Measurements from ENCODE around the gene KRT13.

KRT13 gene

DNA sequence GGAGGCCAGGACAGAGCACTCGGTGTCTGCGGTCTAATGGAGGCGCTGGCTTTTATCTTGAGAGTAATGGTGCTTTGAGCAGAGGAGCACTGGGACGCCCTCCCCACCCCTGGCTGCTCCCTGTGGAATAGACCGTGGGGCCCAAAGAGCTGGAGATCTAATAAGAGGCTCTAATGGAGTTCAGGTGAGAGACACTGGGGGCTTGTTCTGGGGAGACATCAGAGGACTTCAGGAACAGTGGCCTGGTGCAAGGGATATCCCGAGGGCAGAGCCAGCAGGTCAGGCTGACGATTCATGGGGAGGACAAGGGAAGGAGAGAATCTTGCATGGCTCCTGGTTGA is 32.2 kb upstream of the KRT13 start:
- DNase-seq = no peak

DNA sequence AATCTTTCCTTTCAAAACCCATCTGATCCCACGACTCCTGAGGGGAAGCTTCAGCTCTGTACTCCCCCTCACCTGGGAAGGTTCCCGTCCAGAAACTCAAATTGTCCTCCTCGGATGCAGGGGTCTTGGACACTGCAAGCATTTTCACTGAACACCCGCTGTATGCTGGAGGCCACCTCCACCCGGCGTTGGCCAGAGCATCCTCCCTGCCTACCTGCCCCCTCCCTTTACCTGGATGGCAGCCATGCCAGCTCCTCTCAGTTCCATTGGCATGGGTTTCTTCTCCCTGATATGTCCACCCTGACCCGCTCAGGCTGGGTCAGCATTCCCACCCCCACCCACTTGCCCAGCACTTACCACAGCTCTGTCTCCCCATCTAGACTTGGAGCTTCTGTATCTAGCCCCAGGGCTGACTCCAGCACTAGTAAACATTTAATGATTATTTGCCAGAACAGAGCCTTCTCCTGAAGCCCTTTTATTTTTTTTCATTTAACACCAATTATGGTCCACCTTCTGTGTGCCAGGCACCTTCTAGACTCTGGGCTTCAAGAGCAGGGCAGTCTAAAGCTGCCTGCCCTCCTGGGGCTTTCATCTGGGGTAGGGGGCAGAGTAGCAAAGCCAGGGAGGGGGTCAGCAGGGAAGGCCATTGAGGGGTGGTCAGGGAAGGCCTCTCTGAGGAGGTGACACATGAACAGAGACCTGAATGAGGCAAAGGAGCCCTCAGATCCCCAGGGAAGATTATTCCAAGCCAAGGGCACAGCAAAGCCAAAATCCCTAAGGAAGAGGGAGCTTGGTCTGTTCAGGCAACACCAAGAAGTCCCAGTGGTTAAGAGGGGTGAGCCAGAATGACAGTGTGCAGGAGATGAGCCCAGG is 31.6 kb upstream of the KRT13 start:
- DNase-seq = no peak

DNA sequence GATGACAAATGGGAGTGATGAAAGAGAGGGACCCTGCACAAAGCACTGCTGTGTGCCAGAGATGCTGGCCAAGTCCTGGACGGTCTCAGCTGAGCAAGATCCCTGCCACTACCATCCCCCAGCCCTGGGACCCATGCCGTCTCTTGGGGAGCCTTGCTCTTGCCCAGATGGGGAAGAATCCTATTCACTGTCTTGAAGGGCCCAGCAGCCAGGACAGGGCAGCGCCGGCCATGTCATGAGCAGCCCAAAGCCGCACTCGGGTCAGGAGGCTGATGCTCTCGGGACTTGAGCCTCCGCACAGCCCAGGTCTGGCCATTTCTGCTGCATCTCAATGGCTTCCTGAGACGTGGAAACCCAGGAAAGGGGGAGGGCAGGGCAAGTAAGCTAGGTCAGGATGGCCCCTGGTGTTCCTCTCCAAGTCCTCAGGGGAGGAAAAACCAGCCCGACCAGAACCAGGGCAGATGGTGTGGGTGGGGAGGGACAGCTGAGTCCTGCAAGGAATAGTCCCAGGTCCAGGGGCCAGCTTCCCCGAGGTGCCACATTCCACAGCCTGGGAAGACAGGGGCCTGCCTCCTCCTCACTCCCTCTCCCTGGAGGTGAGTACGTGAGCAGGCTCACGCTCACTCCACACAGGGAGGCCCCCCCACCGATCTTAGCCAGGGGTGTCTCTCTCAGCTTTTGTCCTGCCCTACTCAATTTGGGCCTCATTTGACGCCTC is 30.5 kb upstream of the KRT13 start:
- no peak for DNase-seq

DNA sequence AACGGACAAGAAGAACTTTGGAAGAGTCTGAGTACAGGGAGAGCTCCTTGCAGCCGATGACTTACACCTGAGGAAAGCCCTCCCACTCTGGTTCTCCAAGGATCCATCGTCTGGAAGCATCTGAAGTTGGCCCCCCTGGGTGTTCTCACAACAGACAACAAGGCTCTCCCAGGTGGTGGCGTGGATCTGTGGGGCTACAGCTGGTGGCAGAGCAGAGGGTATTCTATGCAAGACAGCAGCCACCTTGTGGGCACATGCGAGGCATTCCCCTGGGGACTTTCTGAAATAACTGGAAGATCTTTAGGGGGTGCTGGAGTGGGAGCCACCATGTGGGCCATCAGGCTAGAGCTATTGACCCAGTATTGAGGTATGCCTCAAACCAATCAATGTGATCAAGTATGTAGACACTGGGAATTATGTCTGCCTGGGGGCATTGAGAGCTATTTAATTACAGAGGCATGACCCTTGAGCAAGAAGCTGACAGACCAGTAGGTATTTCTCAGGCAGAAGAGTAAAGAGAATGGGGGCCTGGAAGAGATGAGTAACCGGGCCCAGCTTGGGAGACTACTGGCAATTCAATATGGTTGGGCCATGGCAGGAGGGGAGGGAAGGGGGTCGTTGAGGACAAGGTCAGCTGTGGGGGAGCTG is 29.6 kb upstream of the KRT13 start:
- DNase-seq = no peak

DNA sequence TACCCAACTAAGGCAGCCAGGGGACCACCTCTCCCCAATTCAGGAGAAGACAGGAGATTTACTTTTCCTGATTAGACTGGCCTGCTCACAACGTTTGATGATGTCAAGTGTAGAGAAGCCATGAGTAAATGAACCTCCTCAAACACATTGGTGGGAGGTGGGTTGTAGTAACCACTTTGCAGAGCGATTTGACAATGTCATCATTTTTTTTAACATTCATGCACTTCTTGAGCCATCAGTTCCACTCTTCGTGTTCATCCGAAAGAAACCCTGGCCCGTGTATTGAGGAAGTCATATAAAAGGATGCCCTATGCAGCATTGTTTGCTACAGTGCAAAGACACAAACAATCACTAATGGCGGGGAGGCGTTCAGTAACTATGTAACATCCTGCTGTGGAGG is 28.2 kb upstream of the KRT13 start:
- no peak for DNase-seq

DNA sequence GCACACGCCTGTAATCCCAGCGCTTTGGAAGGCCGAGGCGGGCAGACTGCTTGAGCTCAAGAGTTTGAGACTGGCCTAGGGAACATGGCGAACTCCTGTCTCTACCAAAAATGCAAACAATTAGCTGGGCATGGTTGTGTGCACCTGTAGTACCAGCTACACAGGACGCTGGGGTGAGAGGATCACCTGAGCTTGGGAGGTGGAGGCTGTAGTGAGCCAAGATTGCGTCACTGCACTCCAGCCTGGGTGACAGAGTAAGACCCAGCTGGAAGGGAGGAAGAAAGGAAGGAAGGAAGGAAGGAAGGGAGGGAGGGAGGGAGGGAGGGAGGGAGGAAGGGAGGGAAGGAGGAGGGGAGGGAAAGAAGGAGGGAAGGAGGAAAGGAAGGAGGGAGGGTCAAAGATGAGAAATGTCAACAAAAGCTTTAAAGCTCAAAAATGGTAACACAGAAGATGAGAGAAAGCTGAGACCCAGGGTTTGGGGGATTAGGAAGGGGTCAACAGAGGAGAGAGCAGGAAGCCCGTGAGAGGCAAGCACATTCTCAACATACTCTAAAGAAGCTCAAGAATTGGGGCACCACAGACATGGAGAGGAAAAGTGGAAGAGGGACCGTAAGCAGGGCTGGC is 27.6 kb upstream of the KRT13 start:
- DNase-seq = no peak

DNA sequence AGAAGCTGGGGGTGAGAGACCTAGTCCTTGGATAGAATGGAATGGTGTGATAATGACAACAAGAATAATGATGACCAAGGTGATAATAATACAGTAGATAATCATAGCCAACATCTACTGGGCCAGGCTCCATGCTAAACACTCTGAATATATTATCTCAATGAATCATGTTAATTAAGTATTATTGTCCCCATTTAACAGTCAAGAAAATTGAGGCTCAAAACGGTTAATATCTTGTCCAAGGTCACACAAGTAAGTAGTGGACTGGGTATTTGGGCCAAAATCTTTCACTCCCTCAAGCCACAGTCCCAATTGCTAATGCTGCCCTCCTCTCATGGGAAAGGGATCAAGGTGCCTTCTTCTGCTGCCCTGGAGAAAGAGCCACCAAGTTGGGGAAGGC is 26.6 kb upstream of the KRT13 start:
- DNase-seq = no peak

DNA sequence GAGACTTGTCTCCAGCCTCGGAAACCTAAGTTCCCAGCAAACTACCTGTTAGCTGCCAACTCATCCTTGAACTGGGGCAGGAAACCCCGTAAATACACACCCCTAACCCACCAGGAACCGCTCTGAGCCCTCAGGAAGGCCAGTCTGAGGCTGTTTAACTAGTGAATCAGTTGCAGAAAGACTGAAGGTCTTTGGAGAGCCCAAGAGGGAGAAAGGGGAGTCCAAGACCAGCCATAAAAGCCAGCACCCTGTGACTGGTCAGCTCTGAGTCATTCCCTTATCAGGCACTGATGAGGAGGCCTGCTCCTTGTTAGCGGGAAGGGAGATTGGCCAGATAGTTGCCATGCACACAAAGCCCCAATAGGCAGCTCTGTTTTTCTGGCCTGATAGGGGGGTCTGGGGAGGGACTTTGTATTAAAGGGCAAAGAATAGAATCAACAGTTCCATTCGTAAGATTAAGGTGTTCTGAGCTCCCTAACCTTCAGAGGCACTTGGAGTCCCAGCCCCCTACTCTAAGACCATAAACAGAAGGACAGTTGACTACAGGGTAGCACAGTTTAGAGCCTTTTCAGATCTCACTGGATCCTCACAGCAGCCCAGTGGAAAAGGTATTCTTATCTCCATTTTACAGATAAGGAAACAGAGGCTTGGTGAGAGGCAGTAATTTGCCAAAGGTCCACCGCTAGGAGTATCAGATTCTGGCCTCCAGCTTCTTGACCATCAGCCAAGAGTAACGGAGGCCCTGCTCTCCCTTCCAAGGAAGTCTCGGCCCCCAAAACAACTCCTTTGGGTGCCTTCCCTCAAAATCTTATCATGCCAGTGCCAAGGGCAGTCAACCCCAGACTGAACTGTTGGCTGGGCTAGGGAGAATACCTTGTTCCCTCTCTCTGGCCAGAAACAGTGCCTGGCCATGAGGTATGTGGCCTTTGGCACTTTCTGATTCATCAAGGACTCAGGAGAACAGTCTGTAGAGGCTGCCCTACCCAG is 24.9 kb upstream of the KRT13 start:
- DNase-seq = no peak

DNA sequence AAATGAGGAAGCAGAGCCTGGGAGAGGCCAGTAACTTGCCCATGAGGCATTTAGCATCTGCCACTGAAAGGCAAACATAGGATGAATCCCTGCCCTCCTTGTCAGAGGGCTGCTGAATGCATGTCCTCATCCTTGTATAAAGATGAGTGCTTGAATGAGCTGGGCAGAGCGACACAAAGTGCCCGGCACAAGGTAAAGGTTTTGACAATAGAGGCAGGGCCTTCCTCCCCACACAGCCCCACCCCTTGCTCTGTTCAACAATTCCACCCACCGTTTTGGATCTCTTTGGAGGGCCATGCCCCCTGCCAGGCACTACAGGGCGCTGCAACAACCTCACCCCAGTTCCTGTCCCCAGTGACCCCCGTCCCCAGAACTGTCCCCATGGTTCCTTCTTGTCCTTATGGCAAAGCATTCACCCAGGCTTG is 24.1 kb upstream of the KRT13 start:
- peak; percentile 16 to 69 for DNase-seq

DNA sequence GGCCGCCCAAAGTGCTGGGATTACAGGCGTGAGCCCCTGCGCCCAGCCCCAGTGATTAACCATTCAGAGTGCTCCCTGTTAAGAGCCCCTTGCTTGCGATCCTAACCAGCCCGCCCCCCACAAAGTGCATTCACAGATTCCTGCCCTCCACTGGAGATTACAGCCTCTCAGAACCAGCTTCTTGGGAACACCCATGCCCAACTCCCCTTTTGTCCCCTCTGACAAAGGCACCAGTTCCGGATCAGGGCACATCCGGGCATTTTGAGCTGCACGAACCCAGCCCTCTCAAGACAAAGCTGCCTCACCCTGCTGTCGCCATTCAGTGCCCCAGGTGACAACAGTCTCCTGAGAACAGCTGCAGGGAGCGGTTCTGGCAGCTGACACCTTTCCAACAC is 23.5 kb upstream of the KRT13 start:
- DNase-seq = peak; percentile 43 to 69

DNA sequence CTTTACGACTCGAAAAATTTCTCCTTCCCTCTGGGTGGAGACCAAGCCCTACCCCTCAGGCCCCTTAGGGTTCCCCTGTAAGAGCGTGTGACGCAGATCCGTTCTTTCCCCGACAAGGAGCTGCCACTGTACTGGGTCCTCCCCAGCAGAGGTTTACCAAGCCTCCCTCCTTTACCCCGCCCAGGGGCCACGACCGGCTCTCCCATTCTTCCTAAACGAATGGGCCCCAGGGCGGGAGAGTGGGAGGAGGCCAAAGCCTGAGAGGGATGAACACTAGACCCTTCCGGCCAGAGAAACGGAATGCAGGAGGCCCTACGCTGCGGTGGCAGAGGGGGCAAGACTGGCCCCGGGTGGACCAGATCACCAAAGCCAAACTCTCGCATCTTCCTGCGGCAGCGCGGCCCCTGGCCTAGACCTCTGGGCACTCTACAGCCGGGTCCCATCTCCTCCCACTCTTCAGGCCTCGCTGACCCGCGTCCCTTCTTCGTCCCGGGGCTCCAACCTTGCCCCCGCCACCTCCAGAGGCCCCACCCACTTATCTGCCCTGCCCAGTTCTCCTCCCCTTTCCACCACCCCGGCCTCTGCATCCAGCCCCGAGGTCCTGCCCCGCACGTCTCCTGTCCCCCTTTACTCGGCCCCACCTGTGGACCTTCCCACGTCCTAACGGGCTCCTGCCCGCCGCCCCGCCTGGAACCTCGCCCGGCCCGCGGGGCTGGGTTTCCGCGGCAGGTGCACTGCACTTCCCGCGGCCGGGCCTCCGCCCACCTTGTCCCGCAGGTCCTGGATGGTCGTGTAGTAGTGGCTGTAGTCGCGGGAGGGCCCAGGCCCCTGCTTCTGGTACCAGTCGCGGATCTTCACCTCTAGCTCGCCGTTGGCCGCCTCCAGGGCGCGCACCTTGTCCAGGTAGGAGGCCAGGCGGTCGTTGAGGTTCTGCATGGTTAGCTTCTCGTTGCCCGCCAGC is 21.9 kb upstream of the KRT13 start:
- DNase-seq = no peak

DNA sequence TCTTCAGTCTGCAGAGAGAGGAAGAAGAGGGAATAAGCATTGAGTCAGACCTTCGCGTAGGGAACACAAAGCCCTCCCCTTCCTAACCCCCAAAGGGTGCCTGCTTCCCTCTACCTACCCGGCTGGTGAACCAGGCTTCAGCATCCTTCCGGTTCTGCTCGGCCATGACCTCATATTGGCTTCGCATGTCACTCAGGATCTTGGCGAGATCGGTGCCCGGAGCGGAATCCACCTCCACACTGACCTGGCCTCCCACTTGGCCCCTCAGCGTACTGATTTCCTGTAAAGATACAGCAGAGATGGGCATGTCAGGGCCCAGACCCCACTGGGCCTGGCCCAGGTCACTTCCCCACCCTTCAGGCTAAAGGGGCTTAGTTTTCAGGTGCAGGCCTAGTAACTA is 18.8 kb upstream of the KRT13 start:
- DNase-seq = no peak

DNA sequence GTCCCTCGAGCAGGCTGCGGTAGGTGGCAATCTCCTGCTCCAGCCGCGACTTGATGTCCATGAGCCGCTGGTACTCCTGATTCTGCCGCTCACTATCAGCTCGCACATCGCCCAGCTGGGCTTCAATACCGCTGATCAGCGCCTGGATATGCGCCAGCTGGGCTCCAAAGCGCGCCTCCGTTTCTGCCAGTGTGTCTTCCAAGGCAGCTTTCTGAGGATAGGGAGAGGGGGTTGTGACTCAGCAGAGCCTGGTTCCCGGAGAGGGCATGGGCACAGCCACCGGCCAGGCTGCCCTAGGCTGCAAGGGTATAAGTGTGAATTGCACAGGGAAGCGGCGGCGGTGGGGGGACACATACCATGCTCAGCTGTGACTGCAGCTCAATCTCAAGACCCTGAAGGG is 18.4 kb upstream of the KRT13 start:
- no peak for DNase-seq

DNA sequence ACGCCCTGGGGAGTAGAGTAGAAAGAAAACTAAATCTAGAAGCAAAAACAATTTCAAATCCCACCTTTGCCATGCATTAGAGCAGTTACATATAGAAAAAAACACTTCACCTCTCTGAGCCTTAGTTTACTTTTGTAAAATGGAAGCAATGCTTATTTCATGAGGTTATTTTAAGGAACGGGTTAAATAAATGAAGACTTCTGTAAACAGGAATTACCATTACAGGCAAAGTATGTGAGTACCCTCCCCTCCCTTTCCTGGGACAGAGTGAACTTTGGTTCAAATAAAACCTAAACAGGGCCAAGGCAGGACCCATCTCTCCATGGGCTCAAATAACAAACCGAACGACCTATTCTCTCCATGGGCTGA is 17.8 kb upstream of the KRT13 start:
- no peak for DNase-seq

DNA sequence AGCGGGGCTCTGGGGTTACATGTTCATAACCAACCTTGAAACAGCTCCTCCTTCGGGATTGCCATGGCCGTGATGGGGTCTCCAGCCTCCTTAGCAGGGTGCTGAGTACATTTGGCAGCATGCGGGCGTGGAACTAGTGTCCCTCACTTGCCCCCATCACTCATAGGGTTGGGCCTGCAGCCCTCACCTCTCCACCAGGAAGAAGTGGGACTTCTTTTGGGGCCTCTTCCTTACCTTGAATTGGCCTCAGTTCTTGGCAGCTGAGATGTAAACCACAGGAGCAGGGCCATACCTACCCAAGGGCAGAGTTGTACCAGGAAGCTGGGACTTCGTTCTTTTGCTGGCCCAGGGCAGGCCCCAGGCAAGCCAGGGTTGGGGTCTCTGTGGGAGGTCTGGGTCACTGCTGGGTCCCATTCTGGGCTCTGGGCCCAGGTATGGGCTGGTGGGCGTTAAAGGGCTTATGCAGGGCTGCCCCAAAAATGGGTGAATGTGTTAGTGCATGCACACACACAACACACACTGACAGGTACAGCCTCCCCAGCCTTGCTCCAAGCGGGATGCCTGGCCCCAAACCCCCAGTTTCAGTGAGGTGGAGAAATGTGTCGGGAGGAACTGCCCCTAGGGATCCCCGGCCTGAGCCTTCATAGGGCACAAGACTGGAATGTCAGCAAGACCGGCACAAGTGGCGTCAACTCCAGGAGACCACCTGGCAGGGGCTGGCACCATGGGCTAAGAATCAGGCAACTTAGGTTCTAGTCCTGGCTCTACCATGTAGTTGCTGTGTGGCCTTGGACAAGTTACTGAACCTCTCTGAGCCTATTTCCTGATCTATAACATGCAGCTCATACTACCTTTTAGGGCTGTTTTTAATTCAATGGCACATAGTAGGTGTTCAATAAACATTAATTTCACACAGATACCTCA is 17.2 kb upstream of the KRT13 start:
- DNase-seq = no peak

DNA sequence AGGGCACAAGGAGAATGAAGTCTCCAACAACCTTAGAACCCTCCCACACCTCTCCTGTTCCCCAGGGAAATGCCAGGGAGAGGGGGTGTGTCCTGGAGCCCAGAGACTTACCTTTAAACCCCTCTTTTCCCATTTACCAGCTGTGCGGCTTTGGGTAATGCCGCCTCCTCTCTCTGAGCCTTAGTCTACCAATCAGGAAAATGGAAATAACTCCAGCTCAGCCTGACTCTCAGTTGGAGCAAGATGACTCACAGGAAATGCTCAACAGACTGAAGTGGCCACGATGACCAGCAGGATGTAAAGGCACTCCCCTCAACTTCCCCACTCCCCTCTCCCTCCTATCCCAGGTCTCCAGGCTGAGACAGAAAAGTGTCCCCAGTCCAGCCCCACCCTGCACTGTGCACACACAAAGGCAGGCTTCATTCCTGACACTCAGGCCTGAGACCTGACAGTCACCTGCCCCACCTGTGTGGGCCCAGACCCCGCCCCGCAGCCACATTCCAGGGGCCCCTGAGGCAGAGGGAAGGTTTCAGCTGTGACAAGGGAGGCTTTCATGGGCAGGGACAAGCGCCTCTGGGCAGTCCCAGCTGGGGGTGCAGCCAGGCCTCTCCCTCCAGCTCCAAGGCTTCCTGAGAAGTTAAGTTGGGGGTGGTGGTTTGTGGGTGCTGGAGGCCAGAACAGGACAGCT is 16.3 kb upstream of the KRT13 start:
- no peak for DNase-seq

DNA sequence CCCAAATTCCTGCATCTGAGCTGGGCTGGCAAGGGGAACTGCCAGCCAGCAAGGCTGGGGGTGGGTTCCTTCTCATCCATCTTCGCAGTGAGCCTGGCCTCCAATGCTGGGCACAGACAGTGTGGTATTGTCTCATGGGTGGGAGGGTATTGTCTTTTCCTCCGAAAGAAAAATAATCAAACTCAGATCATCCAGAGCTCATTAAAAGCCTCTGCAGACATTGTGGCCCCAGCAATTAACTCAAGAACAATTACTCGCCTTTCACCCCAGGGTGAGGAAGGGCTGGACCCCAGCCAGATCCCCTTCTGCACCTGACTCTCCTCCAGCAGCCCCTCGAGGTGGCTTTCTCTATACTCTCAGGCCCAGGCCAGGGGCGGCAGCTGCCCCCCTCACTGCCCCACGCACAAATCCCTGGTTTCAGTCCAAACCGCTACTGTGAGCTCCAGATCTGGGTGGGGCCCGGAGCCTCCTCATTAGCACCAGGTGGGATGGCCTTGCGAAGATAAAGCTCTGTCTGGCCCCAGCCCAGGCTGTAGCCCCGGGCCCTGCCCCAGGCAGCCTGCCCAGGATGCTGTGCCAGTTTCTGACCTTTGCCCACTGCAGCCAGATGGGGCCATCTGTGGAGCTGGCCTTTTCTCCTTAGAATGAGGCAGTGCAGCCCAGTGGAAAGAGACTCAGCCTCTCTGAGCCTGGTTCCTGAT is 15.6 kb upstream of the KRT13 start:
- DNase-seq = no peak

DNA sequence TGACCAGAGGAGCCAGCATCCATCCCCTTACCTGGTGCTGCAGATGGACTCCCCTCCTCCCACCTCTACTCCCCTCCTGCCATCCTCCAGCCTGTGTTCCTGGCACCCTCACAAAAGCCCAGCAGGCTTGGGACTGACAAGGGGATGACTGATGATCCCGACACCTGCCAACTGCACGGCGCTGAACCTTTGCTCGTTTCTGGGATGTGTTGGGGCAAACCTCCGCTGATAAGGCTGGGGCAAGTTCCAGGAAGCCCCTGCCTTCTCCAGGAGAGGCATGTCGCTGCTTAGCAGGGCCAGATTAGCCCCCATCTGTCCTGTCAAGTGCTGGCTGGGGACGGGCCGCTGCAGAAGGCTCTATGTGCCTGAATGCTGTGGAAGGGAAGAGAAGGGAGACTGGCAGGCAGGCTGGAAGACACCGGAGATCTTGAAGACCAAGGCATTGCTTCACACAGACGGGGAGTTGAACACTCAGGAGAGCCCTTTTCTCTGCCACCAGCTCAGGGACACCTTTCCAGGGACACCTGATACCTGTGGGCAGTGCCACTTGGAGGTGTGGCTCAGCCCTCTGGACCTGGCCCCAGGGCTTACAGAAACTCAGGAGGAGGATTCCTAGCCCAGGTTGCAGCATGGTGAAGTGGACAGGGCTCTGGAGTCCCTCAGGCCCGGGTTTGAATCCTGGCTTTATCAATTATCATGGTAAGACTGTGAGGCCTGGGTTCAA is 14.3 kb upstream of the KRT13 start:
- no peak for DNase-seq

All from NCI-H187 (cell line).